Panc1 (cell line): Measurements from ENCODE around the gene ARFGAP2.
"Not testable (repeated sequence)": the region's sequence is repeated elsewhere in the genome, so short reads cannot be mapped to it uniquely, and the experiment has no call there.

Experiments
- CTCF ChIP-seq: fragments of 450-650 bp; IDR thresholded peaks from 2 replicates; pipeline ENCODE4 v1.5.1; 2017; ENCODE audit warnings: mild to moderate bottlenecking
- POLR2AphosphoS5 ChIP-seq: IDR thresholded peaks from 2 replicates; pipeline ENCODE4 v1.6.1; 2012; ENCODE audit warnings: mild to moderate bottlenecking, low read depth, low read length, moderate library complexity
- TCF7L2 ChIP-seq: IDR thresholded peaks from 2 replicates; pipeline ENCODE4 v1.6.1; 2011; ENCODE audit warnings: mild to moderate bottlenecking, low read depth, low read length, inconsistent platforms

- not testable (repeated sequence) for TF ChIP-seq CTCF, POLR2AphosphoS5, TCF7L2
These were observed 14.5 kb upstream of the ARFGAP2 start for GRCh38 chr11:47191137-47191536.
